ENCODE data around the gene CHRNB4. TPM values are rescaled to one million over a fixed set of nuclear protein-coding genes. Genes with fewer than 3 reads are reported as not detected.

Gene CHRNB4
- total RNA-seq, 4 donors from 2014 or later: 0.21 to 0.69 TPM; not detected in 2

GRCh38 chr15:78637776-78638435 lies 3.1 kb downstream of the CHRNB4 start:
- H3K36me3 ChIP-seq: no peaks in the 10 kb centered on the region
- peaks cover 0 to 10% of the 10 kb centered on the region in 2 donors for H3K4me1 ChIP-seq
- DNase-seq: no peak
- H3K9me3 ChIP-seq: no peaks in the 10 kb centered on the region
- TF ChIP-seq CTCF (IDR thresholded peaks at IDR 0.05) (no peak), POLR2A (IDR thresholded peaks at IDR 0.05) (no peak)
- intact Hi-C loops (cut with DNase I; ENCODE audit: low total_unique reads): no loop called here
- no peak overlapping the region for H3K4me3 ChIP-seq
- no peaks in the 10 kb centered on the region for H3K27me3 ChIP-seq
- no peak overlapping the region for H3K27ac ChIP-seq

- no peak overlapping the region for H3K27ac ChIP-seq
- H3K4me1 ChIP-seq: peaks cover 0 to 10% of the 10 kb centered on the region in 2 donors
- no peaks in the 10 kb centered on the region for H3K36me3 ChIP-seq
- TF ChIP-seq POLR2A (IDR thresholded peaks at IDR 0.05) (no peak), CTCF (IDR thresholded peaks at IDR 0.05) (no peak)
- intact Hi-C loops (cut with DNase I; ENCODE audit: low total_unique reads): no loop called here
- no peaks in the 10 kb centered on the region for H3K27me3 ChIP-seq
- no peak for DNase-seq
- no peak overlapping the region for H3K4me3 ChIP-seq
- no peaks in the 10 kb centered on the region for H3K9me3 ChIP-seq
Measured at GRCh38 chr15:78636378-78636859, 4.6 kb downstream of the CHRNB4 start.

- intact Hi-C loops (cut with DNase I; ENCODE audit: low total_unique reads): no loop called here
- no peaks in the 10 kb centered on the region for H3K27me3 ChIP-seq
- H3K9me3 ChIP-seq: no peaks in the 10 kb centered on the region
- H3K27ac ChIP-seq: no peak overlapping the region
- H3K36me3 ChIP-seq: no peaks in the 10 kb centered on the region
- no peak overlapping the region for H3K4me3 ChIP-seq
- no peaks in the 10 kb centered on the region for H3K4me1 ChIP-seq
- no peak for TF ChIP-seq POLR2A (IDR thresholded peaks at IDR 0.05)
- TF ChIP-seq CTCF (IDR thresholded peaks at IDR 0.05): no peak
- DNase-seq: no peak
Measured at GRCh38 chr15:78635346-78635745, 5.7 kb downstream of the CHRNB4 start.

- Histone ChIP-seq H3K9me3 (no peaks in the 10 kb centered on the region), H3K4me1 (no peaks in the 10 kb centered on the region), H3K36me3 (no peaks in the 10 kb centered on the region), H3K27ac (no peak overlapping the region), H3K4me3 (no peak overlapping the region), H3K27me3 (no peaks in the 10 kb centered on the region)
- TF ChIP-seq POLR2A (IDR thresholded peaks at IDR 0.05) (no peak), CTCF (IDR thresholded peaks at IDR 0.05) (no peak)
- DNase-seq: no peak
- intact Hi-C loops (cut with DNase I; ENCODE audit: low total_unique reads): no loop called here
Measured at GRCh38 chr15:78634210-78635145, 6.5 kb downstream of the CHRNB4 start.

- intact Hi-C loops (cut with DNase I; ENCODE audit: low total_unique reads): no loop called here
- Histone ChIP-seq H3K4me1 (no peaks in the 10 kb centered on the region), H3K27ac (no peak overlapping the region), H3K9me3 (no peaks in the 10 kb centered on the region), H3K27me3 (no peaks in the 10 kb centered on the region), H3K36me3 (no peaks in the 10 kb centered on the region), H3K4me3 (no peak overlapping the region)
- TF ChIP-seq CTCF (IDR thresholded peaks at IDR 0.05): no peak
- no peak for TF ChIP-seq POLR2A (IDR thresholded peaks at IDR 0.05)
- DNase-seq: no peak
Measured at GRCh38 chr15:78633348-78633747, 7.7 kb downstream of the CHRNB4 start.
